A673 (cell line): ENCODE data around the gene TP53I13. TPM values are rescaled to one million over a fixed set of nuclear protein-coding genes. Genes with fewer than 3 reads are reported as not detected.

Experiments used
- BruUV-seq: library from RNA; stranded (reverse); fragments of 400-500 nt; replicated peaks from 2 replicates; lab custom pipeline; 2021; lab: Mats Ljungman, UMichigan
- CTCF ChIA-PET: fragments of 300-600 bp; sonication (Branson Sonifier 250); formaldehyde crosslinking; loops from one replicate; lab custom pipeline; 2022; ENCODE audit warnings: antibody characterized with exemption; lab: Charles Lee
- POLR2A ChIA-PET: fragments of 300-600 bp; sonication (Branson Sonifier 250); formaldehyde crosslinking; loops from one replicate; lab custom pipeline; 2022; ENCODE audit warnings: antibody characterized with exemption; ENCODE audit not compliant: low non-redundant PET; lab: Charles Lee
- DNase-seq: peaks from one replicate; pipeline ENCODE4 v3.0.0-alpha.2; 2015; ENCODE audit warnings: low spot score
- H3K27ac ChIP-seq: fragments of 200-600 bp; sonication (generic); 2 replicates; pipeline ENCODE4 v1.5.1; 2016; ENCODE audit warnings: mixed run types, low read depth, mild to moderate bottlenecking, mixed read lengths, antibody characterized with exemption, low read length; ENCODE audit not compliant: poor library complexity, severe bottlenecking
- H3K27me3 ChIP-seq: fragments of 200-600 bp; sonication (generic); replicated peaks from 2 replicates; pipeline ENCODE4 v1.6.1; 2017; ENCODE audit warnings: mixed run types, low read depth, mild to moderate bottlenecking, mixed read lengths, antibody characterized with exemption, low read length; ENCODE audit not compliant: insufficient read depth, poor library complexity
- H3K36me3 ChIP-seq: fragments of 200-600 bp; sonication (generic); 2 replicates; pipeline ENCODE4 v1.6.1; 2016; ENCODE audit warnings: mixed run types, mild to moderate bottlenecking, mixed read lengths, antibody characterized with exemption, low read length; ENCODE audit not compliant: insufficient read depth, poor library complexity, severe bottlenecking
- H3K4me1 ChIP-seq: fragments of 200-600 bp; sonication (generic); 2 replicates; pipeline ENCODE4 v1.6.1; 2017; ENCODE audit warnings: mixed run types, mild to moderate bottlenecking, mixed read lengths, antibody characterized with exemption, low read length; ENCODE audit not compliant: insufficient read depth, poor library complexity, severe bottlenecking
- H3K4me3 ChIP-seq: fragments of 200-600 bp; sonication (generic); 2 replicates; pipeline ENCODE4 v1.5.1; 2016; ENCODE audit warnings: low read depth, mixed run types, mild to moderate bottlenecking, mixed read lengths, low read length; ENCODE audit not compliant: poor library complexity, severe bottlenecking
- H3K9me3 ChIP-seq: fragments of 200-600 bp; sonication (generic); 2 replicates; pipeline ENCODE4 v1.6.1; 2016; ENCODE audit warnings: mixed run types, low read depth, mild to moderate bottlenecking, mixed read lengths, antibody characterized with exemption, low read length; ENCODE audit not compliant: poor library complexity, severe bottlenecking
- EZH2 ChIP-seq: fragments of 200-600 bp; sonication (generic); IDR thresholded peaks from 2 replicates; pipeline ENCODE4 v1.6.1; 2017; ENCODE audit warnings: borderline replicate concordance, low read depth, mild to moderate bottlenecking, mixed read lengths, antibody characterized with exemption, low read length; ENCODE audit not compliant: poor library complexity, severe bottlenecking
- intact Hi-C: fragments of 100-400 bp; cut with micrococcal nuclease; formaldehyde crosslinking; loops from one replicate; pipeline ENCODE4 v1.10.0; 2022; ENCODE audit not compliant: unreplicated experiment
- total RNA-seq: library from RNA; stranded (reverse); gene quantifications from 2 replicates; pipeline ENCODE4 v1.2.3, GENCODE V29; 2021
- TF ChIP-seq, protein P1 (sequence below): fragments of 300-800, 200-600 bp; sonication (generic); conservative IDR thresholded peaks from 2 replicates; pipeline ENCODE4 v1.5.1; 2017; ENCODE audit warnings: low read depth, mild to moderate bottlenecking, antibody characterized with exemption, low read length, moderate library complexity, mixed read lengths

The TP53I13 gene
- total RNA-seq, 1 experiment from 2014 or later, result 34.6 TPM

DNA sequence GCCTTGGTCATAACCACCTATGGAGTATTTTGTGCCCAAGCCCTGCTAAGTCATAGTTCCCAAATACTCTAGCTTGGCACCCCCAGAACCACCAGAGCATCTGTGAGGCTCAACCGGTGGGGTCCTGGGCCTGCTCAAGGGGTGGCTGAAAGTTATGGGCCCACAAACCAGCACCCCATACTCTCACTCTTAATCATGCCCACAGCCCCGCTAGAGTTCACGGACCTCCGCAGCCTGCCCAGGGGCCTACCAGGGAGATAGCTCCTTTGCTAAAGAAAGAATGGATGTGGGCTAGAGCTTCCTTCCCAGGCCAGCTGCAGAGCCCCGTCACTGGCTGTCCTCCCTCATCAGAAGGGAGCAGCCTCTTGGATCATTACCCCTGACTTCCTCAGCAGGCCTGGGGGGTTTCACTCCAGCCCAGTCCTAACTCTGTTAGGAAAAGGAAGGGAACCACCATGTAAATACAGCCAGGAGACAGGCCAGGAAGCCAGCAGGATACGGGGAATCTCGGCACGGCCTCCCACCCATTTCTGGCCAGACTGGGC lies 19.6 kb downstream of the TP53I13 start:
- Histone ChIP-seq H3K4me1 (peaks cover 64% of the 10 kb centered on the region), H3K27me3 (no peaks in the 10 kb centered on the region), H3K9me3 (no peaks in the 10 kb centered on the region), H3K27ac (peak overlapping the region; percentile 83), H3K4me3 (peak overlapping the region; percentile 97), H3K36me3 (peaks cover 8% of the 10 kb centered on the region)
- ChIA-PET CTCF (interaction anchor here (0.6 to 1.4 kb wide), 2 partner anchors 10 to 29 kb away, joined by 3 read pairs; no protein-coding TSS in a partner anchor), POLR2A (no interaction called here)
- intact Hi-C loops, result no loop called here
- BruUV-seq, result no TSS peak
- TF ChIP-seq, protein P1, sequence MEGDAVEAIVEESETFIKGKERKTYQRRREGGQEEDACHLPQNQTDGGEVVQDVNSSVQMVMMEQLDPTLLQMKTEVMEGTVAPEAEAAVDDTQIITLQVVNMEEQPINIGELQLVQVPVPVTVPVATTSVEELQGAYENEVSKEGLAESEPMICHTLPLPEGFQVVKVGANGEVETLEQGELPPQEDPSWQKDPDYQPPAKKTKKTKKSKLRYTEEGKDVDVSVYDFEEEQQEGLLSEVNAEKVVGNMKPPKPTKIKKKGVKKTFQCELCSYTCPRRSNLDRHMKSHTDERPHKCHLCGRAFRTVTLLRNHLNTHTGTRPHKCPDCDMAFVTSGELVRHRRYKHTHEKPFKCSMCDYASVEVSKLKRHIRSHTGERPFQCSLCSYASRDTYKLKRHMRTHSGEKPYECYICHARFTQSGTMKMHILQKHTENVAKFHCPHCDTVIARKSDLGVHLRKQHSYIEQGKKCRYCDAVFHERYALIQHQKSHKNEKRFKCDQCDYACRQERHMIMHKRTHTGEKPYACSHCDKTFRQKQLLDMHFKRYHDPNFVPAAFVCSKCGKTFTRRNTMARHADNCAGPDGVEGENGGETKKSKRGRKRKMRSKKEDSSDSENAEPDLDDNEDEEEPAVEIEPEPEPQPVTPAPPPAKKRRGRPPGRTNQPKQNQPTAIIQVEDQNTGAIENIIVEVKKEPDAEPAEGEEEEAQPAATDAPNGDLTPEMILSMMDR, result no peak
- no peak for TF ChIP-seq EZH2
- DNase-seq, result no peak

GRCh38 chr17:29588562-29589411 lies 20.3 kb downstream of the TP53I13 start:
- peak; percentile 36 for DNase-seq
- Histone ChIP-seq H3K4me1 (peaks cover 64% of the 10 kb centered on the region), H3K9me3 (no peaks in the 10 kb centered on the region), H3K27me3 (no peaks in the 10 kb centered on the region), H3K36me3 (peaks cover 2% of the 10 kb centered on the region), H3K4me3 (peak overlapping the region; percentile 97), H3K27ac (peak overlapping the region; percentile 83)
- intact Hi-C loops, result no loop called here
- BruUV-seq, result no TSS peak
- TF ChIP-seq EZH2, result no peak
- TF ChIP-seq, protein P1, result no peak
- CTCF ChIA-PET, result interaction anchor here (0.6 to 1.4 kb wide), 2 partner anchors 11 to 28 kb away, joined by 3 read pairs; no protein-coding TSS in a partner anchor
- POLR2A ChIA-PET, result no interaction called here

DNA sequence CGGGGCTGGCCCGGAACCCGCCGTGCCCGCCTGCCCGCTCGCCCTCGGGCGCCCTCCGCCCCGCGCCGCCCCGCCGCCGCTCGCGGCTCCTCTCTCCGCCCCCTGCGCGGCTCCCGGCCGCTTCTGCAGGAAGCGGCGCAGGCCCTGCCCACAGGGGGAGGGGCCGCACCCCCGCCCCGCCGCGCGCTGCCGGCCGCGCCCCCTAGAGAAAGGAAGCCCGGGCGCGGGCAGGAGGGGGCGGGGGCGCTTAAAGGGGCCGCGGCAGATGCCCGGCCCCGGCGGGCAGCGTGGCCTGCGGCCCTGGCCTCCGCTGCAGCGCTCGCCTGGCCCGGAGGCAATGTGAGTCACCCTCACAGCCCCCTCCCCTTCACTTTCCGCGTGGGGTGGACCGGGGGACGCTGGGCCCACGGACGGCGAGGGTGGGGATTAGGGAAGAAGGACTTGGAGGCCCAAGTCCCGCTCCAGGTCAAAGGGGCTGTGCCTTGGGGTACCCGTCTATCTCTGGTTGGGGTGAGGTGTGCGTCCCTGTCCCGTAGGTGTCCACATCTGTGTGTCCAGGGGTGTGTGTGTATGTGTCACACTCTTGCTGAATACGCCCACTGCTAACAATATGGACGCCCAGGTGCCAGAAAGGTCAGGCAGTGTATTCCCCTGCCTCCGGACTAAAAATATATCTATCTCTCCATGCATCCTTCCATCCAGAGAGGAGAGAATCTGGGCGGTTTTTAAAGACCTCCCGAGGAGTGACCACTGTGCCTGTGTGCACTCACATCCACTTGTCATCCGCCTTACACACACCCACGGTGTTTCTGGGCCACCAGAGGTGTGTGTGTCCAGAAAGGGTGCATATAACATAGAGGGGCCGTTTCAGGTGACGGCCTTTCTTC lies 21.3 kb downstream of the TP53I13 start, which contains the start of gene GIT1:
Gene GIT1 (minus strand): TSS at position 125 of the 887 bp plus-strand sequence. CDS start 270 bp downstream, outside the sequence.
- POLR2A ChIA-PET, result no interaction called here
- Histone ChIP-seq H3K4me3 (peak within 1 kb of the TSS; percentile 97), H3K4me1 (peaks cover 68% of the 10 kb centered on the region), H3K27me3 (no peaks in the 10 kb centered on the region), H3K36me3 (no peaks in the 10 kb centered on the region), H3K27ac (peak within 1 kb of the TSS; percentile 83), H3K9me3 (no peaks in the 10 kb centered on the region)
- intact Hi-C loops, result no loop called here
- DNase-seq, result peak; percentile 95
- CTCF ChIA-PET, result interaction anchor here (1.4 to 1.6 kb wide), 2 partner anchors 27 to 441 kb away, joined by 3 to 9 read pairs; no protein-coding TSS in a partner anchor
- no TSS peak for BruUV-seq
- TF ChIP-seq, protein P1, result no peak
- TF ChIP-seq EZH2, result no peak
